Stimulated activated CD4-positive, alpha-beta T cell treated with anti-CD3 and anti-CD28 coated beads, Interleukin-12 subunit alpha, Interleukin-12 subunit beta, amount 100 ng/mL, for 4 hours (primary cell): Measurements from ENCODE around the gene FFAR1.

Experiments
- DNase-seq: peaks from one replicate; pipeline ENCODE4 v3.0.0-alpha.2; 2020

Gene FFAR1

GRCh38 chr19:35315883-35316282 lies 31.8 kb upstream of the FFAR1 start:
- no peak for DNase-seq

GRCh38 chr19:35316560-35316959 lies 31.1 kb upstream of the FFAR1 start:
- no peak for DNase-seq

GRCh38 chr19:35317464-35318043 lies 30.1 kb upstream of the FFAR1 start:
- no peak for DNase-seq

GRCh38 chr19:35318679-35319448 lies 28.8 kb upstream of the FFAR1 start:
- DNase-seq = no peak

DNA sequence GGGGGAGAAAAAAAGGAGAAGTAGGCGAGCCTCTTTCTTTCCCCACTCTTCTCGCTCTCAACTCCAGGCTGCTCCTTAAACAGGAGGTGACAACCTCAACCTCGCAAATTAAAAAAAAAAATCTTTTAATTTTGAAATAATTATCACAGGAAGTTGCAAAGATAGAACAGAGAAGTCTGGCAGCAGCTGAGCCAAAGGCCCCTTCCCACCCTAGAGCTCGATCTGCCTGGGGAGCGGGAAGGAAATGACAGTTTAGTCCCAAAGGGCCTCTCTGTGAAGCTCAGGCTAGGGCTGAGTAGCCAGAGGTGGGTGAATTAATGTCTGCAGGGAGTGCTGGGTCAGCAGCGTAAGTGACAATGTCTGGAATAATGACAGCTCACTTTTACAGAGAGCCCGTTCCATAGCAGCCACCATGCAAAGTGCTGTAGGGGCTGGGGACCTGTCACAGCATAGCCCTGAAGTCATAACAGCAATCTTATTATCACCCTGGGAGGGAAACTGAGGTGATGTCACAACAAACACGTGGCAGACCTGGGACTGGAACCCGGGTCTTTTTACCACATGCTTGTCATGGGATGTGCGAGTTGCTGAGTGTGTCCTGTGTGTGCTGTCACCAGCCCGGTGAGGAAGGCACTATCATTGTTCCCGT lies 27.5 kb upstream of the FFAR1 start:
- DNase-seq = no peak

DNA sequence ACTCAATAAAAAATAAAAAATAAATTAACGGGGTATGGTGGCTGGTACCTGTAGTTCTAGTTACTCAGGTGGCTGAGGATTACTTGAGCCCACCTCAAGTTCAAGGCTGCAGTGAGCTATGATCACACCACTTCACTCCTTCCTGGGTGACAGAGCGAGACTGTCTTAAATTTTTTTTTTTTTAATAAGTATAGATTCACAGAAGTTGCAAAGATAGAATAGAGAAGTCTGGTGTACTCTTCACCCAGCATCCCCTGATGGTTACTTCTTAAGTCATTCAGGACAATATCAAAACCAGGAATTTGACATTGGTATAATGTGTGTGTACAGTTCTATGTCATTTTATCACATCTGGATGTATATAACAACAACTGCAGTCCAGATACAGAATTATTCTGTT lies 26.4 kb upstream of the FFAR1 start:
- DNase-seq = no peak

- DNase-seq = no peak
Measured at GRCh38 chr19:35322014-35322413, 25.7 kb upstream of the FFAR1 start.

DNA sequence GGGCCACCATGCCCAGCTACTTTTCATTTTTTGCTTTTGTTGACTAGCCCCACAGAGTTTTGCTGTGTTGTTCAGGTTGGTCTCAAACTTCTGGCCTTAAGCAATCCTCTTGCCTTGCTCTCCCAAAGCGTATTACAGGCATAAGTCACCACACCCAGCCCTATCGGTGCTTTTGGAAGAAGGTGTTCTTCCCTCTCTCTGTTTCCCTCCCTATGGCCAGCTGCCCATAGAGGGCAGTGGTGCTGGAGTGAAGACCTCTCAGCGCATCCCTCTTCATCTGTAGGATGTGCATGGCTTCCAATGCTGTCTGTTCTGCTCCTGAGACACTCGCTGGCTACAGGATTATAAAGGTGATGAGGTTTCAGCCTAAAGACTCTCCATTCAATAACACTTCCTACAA lies 20.1 kb upstream of the FFAR1 start:
- DNase-seq = no peak

GRCh38 chr19:35328851-35329285 lies 18.8 kb upstream of the FFAR1 start, which contains the start of gene CD22:
Gene CD22, plus strand, starts transcription at chr19:35329187. Its CDS starts 2,854 bp downstream, at chr19:35332041.
- no peak for DNase-seq

DNA sequence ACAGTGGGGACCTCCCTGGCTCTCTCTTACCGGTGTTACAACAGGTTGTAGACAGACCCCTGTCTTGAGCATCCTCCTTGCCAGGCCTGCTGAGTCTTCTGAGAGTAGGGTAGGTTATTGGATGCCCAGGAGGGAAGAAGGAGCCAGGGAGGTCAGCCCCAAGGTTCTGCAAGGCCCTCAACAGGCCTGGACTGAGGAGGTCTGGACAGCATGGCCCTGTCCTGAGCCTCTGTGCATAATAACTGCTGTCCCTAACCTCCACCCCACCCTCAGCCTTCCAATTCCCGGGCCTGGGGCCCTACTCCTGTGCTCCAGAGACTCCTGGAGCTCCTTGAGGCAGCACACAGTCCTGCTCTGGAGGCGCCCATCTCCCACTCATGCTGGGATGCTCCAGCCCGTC lies 18.4 kb upstream of the FFAR1 start:
- DNase-seq = no peak

GRCh38 chr19:35330475-35330874 lies 17.2 kb upstream of the FFAR1 start:
- DNase-seq = no peak

GRCh38 chr19:35331551-35332214 lies 16.0 kb upstream of the FFAR1 start:
- DNase-seq = no peak

GRCh38 chr19:35332817-35333216 lies 14.9 kb upstream of the FFAR1 start:
- DNase-seq = peak; percentile 26

- no peak for DNase-seq
Measured at GRCh38 chr19:35334144-35334753, 13.5 kb upstream of the FFAR1 start.

DNA sequence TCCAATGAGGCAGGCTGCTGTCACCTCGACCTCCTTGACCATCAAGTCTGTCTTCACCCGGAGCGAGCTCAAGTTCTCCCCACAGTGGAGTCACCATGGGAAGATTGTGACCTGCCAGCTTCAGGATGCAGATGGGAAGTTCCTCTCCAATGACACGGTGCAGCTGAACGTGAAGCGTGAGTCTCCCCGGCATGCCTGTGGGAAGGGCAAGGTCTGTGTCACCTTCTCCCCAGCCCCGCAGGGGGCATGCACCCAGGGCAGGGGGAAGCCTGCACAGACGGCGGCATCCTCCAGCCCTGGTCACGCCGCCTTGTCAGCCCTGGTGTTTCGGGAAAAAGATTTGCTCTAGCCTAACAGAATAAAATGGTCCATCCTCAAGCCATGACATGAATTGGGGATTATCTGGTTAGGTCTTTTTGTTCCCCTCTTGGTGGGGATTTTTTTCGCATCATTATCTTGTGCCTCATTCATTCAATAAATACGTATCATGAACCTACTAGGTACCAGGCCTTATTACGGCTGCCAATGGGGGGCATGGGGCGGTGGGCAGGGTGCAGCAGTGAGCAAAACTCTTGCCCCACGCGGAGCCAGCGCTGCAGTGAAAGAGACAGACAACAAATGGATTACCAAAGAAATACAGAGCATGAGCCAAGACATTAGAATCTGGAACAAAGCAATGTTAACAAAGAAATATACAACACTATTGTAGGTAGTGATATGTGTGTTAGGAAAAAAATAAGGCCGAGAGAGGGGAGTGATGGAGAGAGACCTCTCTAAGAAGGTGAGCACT lies 11.3 kb upstream of the FFAR1 start:
- DNase-seq = no peak

DNA sequence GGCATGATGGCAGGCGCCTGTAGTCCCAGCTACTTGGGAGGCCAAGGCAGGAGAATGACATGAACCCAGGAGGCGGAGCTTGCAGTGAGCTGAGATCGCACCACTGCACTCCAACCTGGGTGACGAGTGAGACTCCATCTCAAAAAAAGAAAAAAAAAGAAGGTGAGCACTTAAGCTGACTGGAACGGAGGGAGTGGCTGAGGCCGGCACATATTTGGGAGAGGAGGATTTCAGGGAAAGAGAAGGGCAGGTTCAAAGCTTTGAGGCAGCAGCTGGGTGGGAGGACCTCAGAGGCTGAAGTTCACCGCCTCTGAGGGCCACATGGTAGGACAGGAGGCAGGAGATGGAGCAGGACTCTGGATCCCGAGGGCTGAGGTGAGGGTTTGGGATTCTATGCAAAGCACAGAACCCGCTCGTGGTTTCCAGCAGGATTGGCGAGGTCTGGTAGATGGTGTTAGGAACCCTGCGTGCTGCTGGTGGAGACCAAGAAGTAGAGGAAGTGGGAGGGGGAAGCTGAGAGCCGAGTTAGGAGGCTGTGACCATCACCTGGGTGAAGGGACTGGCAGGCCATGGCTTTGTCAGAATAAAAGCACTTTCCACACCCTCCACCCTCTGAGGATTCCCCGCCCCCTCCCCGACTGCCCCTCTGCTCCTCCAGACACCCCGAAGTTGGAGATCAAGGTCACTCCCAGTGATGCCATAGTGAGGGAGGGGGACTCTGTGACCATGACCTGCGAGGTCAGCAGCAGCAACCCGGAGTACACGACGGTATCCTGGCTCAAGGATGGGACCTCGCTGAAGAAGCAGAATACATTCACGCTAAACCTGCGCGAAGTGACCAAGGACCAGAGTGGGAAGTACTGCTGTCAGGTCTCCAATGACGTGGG lies 10.4 kb upstream of the FFAR1 start:
- no peak for DNase-seq

- DNase-seq = no peak
Measured at GRCh38 chr19:35337984-35338296, 9.8 kb upstream of the FFAR1 start.

GRCh38 chr19:35340431-35340830 lies 7.3 kb upstream of the FFAR1 start:
- DNase-seq = no peak

GRCh38 chr19:35341006-35341405 lies 6.7 kb upstream of the FFAR1 start:
- no peak for DNase-seq

GRCh38 chr19:35341565-35342225 lies 6.0 kb upstream of the FFAR1 start:
- no peak for DNase-seq

DNA sequence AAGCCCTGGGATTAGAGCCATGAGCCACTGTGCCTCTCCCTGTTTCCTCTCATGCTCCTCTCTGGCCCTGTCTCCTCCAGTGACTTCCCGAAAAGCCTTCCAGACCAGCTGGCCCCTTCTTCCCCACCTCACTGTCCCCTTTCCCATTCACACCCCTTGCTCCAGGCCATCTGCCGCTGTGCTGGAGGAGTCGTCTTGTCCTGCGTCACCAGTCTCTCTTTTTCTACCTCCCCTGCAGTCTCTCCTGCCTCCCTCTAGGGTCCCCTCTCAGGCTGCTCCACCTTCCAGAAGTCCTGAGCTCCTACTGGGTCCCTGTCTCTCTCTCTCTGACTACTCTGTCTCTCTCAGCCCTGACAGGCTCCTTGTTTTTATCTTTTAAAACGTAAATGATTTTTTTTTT lies 5.3 kb upstream of the FFAR1 start:
- no peak for DNase-seq
